Activated naive CD8-positive, alpha-beta T cell treated with anti-CD3 and anti-CD28 coated beads, Interleukin-2, amount 10 ng/mL, durations not matched to agents 7 days and 5 days (primary cell): ENCODE data around the gene B4GALNT3. TPM values are rescaled to one million over a fixed set of nuclear protein-coding genes. Genes with fewer than 3 reads are reported as not detected.
A peak's percentile ranks its signal among the peaks of the same experiment; 100 is the strongest.

ENCODE experiments used
- ATAC-seq: fragments of 150-1000 bp; cut with Tn5 transposase; one replicate; pipeline ENCODE4 v1.10.0; 2021; ENCODE audit warnings: low read depth, moderate library complexity
- POLR2A ChIA-PET: fragments of 350-600 bp; sonication (Branson Sonifier 250); formaldehyde crosslinking; loops from one replicate; lab custom pipeline; 2021; ENCODE audit warnings: antibody characterized with exemption; lab: Charles Lee
- DNase-seq: peaks from one replicate; pipeline ENCODE4 v3.0.0; 2021
- H3K27ac Mint-ChIP-seq: one replicate; pipeline ENCODE4 v1.8.0; 2022; ENCODE audit warnings: mild to moderate bottlenecking, mixed read lengths
- H3K27me3 Mint-ChIP-seq: one replicate; pipeline ENCODE4 v1.8.0; 2022; ENCODE audit warnings: mild to moderate bottlenecking, moderate library complexity, mixed read lengths
- H3K36me3 Mint-ChIP-seq: one replicate; pipeline ENCODE4 v1.8.0; 2021; ENCODE audit warnings: mild to moderate bottlenecking, mixed read lengths
- H3K4me1 Mint-ChIP-seq: one replicate; pipeline ENCODE4 v1.8.0; 2021; ENCODE audit warnings: mixed read lengths
- H3K4me3 Mint-ChIP-seq: one replicate; pipeline ENCODE4 v1.8.0; 2022; ENCODE audit warnings: mild to moderate bottlenecking, moderate library complexity, mixed read lengths
- H3K9me3 Mint-ChIP-seq: one replicate; pipeline ENCODE4 v1.8.0; 2021; ENCODE audit warnings: mixed read lengths
- total RNA-seq, 2 experiments: library from RNA; stranded (reverse); gene quantifications; one replicate each; pipeline ENCODE4 v1.2.3, GENCODE V29; 2021

The B4GALNT3 gene
- total RNA-seq, 2 experiments from 2014 or later, result 4.3 to 4.4 TPM

GRCh38 chr12:459050-459429 is 699 bp upstream of the B4GALNT3 start:
- ATAC-seq, result no peak
- Mint-ChIP-seq H3K4me3 (peak overlapping the region; percentile 67), H3K36me3 (no peaks in the 10 kb centered on the region), H3K27me3 (peaks cover 79% of the 10 kb centered on the region), H3K9me3 (no peaks in the 10 kb centered on the region), H3K4me1 (peaks cover 4% of the 10 kb centered on the region), H3K27ac (no peak overlapping the region)
- DNase-seq, result no peak
- POLR2A ChIA-PET, result no interaction called here

GRCh38 chr12:460261-461230 is 807 bp downstream of the B4GALNT3 start:
- DNase-seq, result peak; percentile 63
- H3K9me3 Mint-ChIP-seq, result no peaks in the 10 kb centered on the region
- peak overlapping the region; percentile 87 for H3K4me3 Mint-ChIP-seq
- H3K36me3 Mint-ChIP-seq, result no peaks in the 10 kb centered on the region
- POLR2A ChIA-PET, result interaction anchor here (0.8 kb wide), 1 partner anchor 79 kb away, joined by 4 read pairs; no protein-coding TSS in a partner anchor
- H3K4me1 Mint-ChIP-seq, result peaks cover 4% of the 10 kb centered on the region
- ATAC-seq, result peak; percentile 80
- H3K27me3 Mint-ChIP-seq, result peaks cover 79% of the 10 kb centered on the region
- peak overlapping the region; percentile 46 for H3K27ac Mint-ChIP-seq

GRCh38 chr12:461425-461824 is 1.7 kb downstream of the B4GALNT3 start:
- ATAC-seq, result no peak
- H3K27ac Mint-ChIP-seq, result no peak overlapping the region
- peaks cover 4% of the 10 kb centered on the region for H3K4me1 Mint-ChIP-seq
- peak overlapping the region; percentile 87 for H3K4me3 Mint-ChIP-seq
- peaks cover 75% of the 10 kb centered on the region for H3K27me3 Mint-ChIP-seq
- no peaks in the 10 kb centered on the region for H3K36me3 Mint-ChIP-seq
- H3K9me3 Mint-ChIP-seq, result no peaks in the 10 kb centered on the region
- POLR2A ChIA-PET, result no interaction called here
- DNase-seq, result no peak

GRCh38 chr12:462936-463705 is 3.4 kb downstream of the B4GALNT3 start:
- no peak for DNase-seq
- POLR2A ChIA-PET, result interaction anchor here (1.4 kb wide), 1 partner anchor 76 kb away, joined by 5 read pairs; no protein-coding TSS in a partner anchor
- Mint-ChIP-seq H3K4me3 (no peak overlapping the region), H3K9me3 (no peaks in the 10 kb centered on the region), H3K27ac (no peak overlapping the region), H3K4me1 (peaks cover 4% of the 10 kb centered on the region), H3K36me3 (no peaks in the 10 kb centered on the region), H3K27me3 (peaks cover 59% of the 10 kb centered on the region)
- no peak for ATAC-seq

GRCh38 chr12:464484-465267 is 4.9 kb downstream of the B4GALNT3 start:
- POLR2A ChIA-PET, result no interaction called here
- Mint-ChIP-seq H3K36me3 (no peaks in the 10 kb centered on the region), H3K27ac (no peak overlapping the region), H3K9me3 (no peaks in the 10 kb centered on the region), H3K27me3 (peaks cover 46% of the 10 kb centered on the region), H3K4me1 (peaks cover 7% of the 10 kb centered on the region), H3K4me3 (no peak overlapping the region)
- DNase-seq (no peak), ATAC-seq (no peak)

GRCh38 chr12:466039-466438 is 6.3 kb downstream of the B4GALNT3 start:
- H3K4me3 Mint-ChIP-seq, result no peak overlapping the region
- DNase-seq (no peak), ATAC-seq (no peak)
- POLR2A ChIA-PET, result no interaction called here
- H3K27me3 Mint-ChIP-seq, result peaks cover 46% of the 10 kb centered on the region
- no peaks in the 10 kb centered on the region for H3K36me3 Mint-ChIP-seq
- H3K9me3 Mint-ChIP-seq, result no peaks in the 10 kb centered on the region
- no peak overlapping the region for H3K27ac Mint-ChIP-seq
- peaks cover 5% of the 10 kb centered on the region for H3K4me1 Mint-ChIP-seq

GRCh38 chr12:466762-467161 is 7.0 kb downstream of the B4GALNT3 start:
- Mint-ChIP-seq H3K4me1 (peaks cover 3% of the 10 kb centered on the region), H3K36me3 (no peaks in the 10 kb centered on the region), H3K27ac (no peak overlapping the region), H3K4me3 (no peak overlapping the region), H3K9me3 (no peaks in the 10 kb centered on the region), H3K27me3 (peaks cover 38% of the 10 kb centered on the region)
- DNase-seq, result no peak
- ATAC-seq, result no peak
- POLR2A ChIA-PET, result no interaction called here

- no peak overlapping the region for H3K4me3 Mint-ChIP-seq
Measured at GRCh38 chr12:467591-467990, 7.9 kb downstream of the B4GALNT3 start.

GRCh38 chr12:468671-469389 is 9.1 kb downstream of the B4GALNT3 start:
- Mint-ChIP-seq H3K4me3 (no peak overlapping the region), H3K27ac (no peak overlapping the region)
- POLR2A ChIA-PET, result no interaction called here

More at GRCh38 chr12:467591-467990, 7.9 kb downstream of the B4GALNT3 start:
- Mint-ChIP-seq H3K27me3 (peaks cover 34% of the 10 kb centered on the region), H3K4me1 (peaks cover 3% of the 10 kb centered on the region), H3K9me3 (no peaks in the 10 kb centered on the region), H3K27ac (no peak overlapping the region), H3K36me3 (no peaks in the 10 kb centered on the region)
- POLR2A ChIA-PET, result no interaction called here
- ATAC-seq (no peak), DNase-seq (no peak)

GRCh38 chr12:470133-470532 is 10.4 kb downstream of the B4GALNT3 start:
- DNase-seq (no peak), ATAC-seq (no peak)
- Mint-ChIP-seq H3K27ac (no peak overlapping the region), H3K4me3 (no peak overlapping the region), H3K9me3 (no peaks in the 10 kb centered on the region), H3K27me3 (peaks cover 15% of the 10 kb centered on the region), H3K36me3 (no peaks in the 10 kb centered on the region), H3K4me1 (peaks cover 6% of the 10 kb centered on the region)
- POLR2A ChIA-PET, result no interaction called here

More at GRCh38 chr12:468671-469389, 9.1 kb downstream of the B4GALNT3 start:
- Mint-ChIP-seq H3K4me1 (peaks cover 6% of the 10 kb centered on the region), H3K36me3 (no peaks in the 10 kb centered on the region), H3K27me3 (peaks cover 24% of the 10 kb centered on the region), H3K9me3 (no peaks in the 10 kb centered on the region)
- ATAC-seq (no peak), DNase-seq (no peak)

GRCh38 chr12:473198-473597 is 13.5 kb downstream of the B4GALNT3 start:
- no peak for ATAC-seq
- no peaks in the 10 kb centered on the region for H3K36me3 Mint-ChIP-seq
- H3K4me3 Mint-ChIP-seq, result no peak overlapping the region
- POLR2A ChIA-PET, result no interaction called here
- peaks cover 7% of the 10 kb centered on the region for H3K4me1 Mint-ChIP-seq
- H3K9me3 Mint-ChIP-seq, result no peaks in the 10 kb centered on the region
- no peak for DNase-seq
- no peak overlapping the region for H3K27ac Mint-ChIP-seq
- H3K27me3 Mint-ChIP-seq, result peaks cover 18% of the 10 kb centered on the region

GRCh38 chr12:473863-474577 is 14.3 kb downstream of the B4GALNT3 start:
- peaks cover 4% of the 10 kb centered on the region for H3K4me1 Mint-ChIP-seq
- H3K9me3 Mint-ChIP-seq, result no peaks in the 10 kb centered on the region
- H3K36me3 Mint-ChIP-seq, result no peaks in the 10 kb centered on the region
- POLR2A ChIA-PET, result no interaction called here
- ATAC-seq (no peak), DNase-seq (no peak)
- H3K4me3 Mint-ChIP-seq, result no peak overlapping the region
- no peak overlapping the region for H3K27ac Mint-ChIP-seq
- peaks cover 20% of the 10 kb centered on the region for H3K27me3 Mint-ChIP-seq
